CD4-positive, alpha-beta T cell (primary cell): Measurements from ENCODE around the gene CCDC120. TPM values are rescaled to one million over a fixed set of nuclear protein-coding genes. Genes with fewer than 3 reads are reported as not detected.

ENCODE experiments used
- ATAC-seq: fragments of 200-7000 bp; cut with Tn5 transposase; one replicate; pipeline ENCODE4 v1.10.0; 2022; ENCODE audit warnings: mild to moderate bottlenecking; ENCODE audit not compliant: poor library complexity
- CTCF ChIA-PET: fragments of 350-600 bp; sonication (Branson Sonifier 250); formaldehyde crosslinking; loops from one replicate; lab custom pipeline; 2021; ENCODE audit warnings: antibody characterized with exemption, inconsistent platforms; lab: Charles Lee
- POLR2A ChIA-PET: fragments of 350-600 bp; sonication (Branson Sonifier 250); formaldehyde crosslinking; loops from one replicate; lab custom pipeline; 2021; ENCODE audit warnings: antibody characterized with exemption, inconsistent platforms; lab: Charles Lee
- DNase-seq, 14 experiments: peaks; one replicate each; pipeline ENCODE4 v3.0.0-alpha.2; 2013 to 2020; ENCODE audit warnings: mixed read lengths in 2 of 14
- H3K27ac ChIP-seq, 2 donors: one replicate each; pipeline versions ENCODE4 v1.5.1 to v1.7.0; 2013; ENCODE audit warnings: low read length in 2 of 2, low read depth in 1 of 2, mild to moderate bottlenecking in 1 of 2
- H3K27me3 ChIP-seq, 2 experiments: 1 replicate in 1 of 2; 2 replicates in 1 of 2; pipeline versions ENCODE4 v1.6.1 to v1.7.0; 2013; ENCODE audit warnings: low read length in 2 of 2, control low read depth in 1 of 2, mild to moderate bottlenecking in 1 of 2, moderate library complexity in 1 of 2; ENCODE audit not compliant: insufficient read depth in 2 of 2, control insufficient read depth in 1 of 2
- H3K36me3 ChIP-seq: one replicate; pipeline ENCODE4 v1.6.1; 2013; ENCODE audit warnings: low read length, control low read depth; ENCODE audit not compliant: insufficient read depth
- H3K4me1 ChIP-seq: one replicate; pipeline ENCODE4 v1.6.1; 2013; ENCODE audit warnings: low read length, control low read depth; ENCODE audit not compliant: insufficient read depth
- H3K4me3 ChIP-seq: one replicate; pipeline ENCODE4 v1.5.1; 2013; ENCODE audit warnings: mild to moderate bottlenecking, low read length, moderate library complexity
- H3K9me3 ChIP-seq, 2 experiments: 1 replicate in 1 of 2; 2 replicates in 1 of 2; pipeline versions ENCODE4 v1.6.1 to v1.7.0; 2013; ENCODE audit warnings: low read length in 2 of 2, mild to moderate bottlenecking in 2 of 2, control low read depth in 1 of 2, moderate library complexity in 1 of 2; ENCODE audit not compliant: control insufficient read depth in 1 of 2, insufficient read depth in 1 of 2
- H3K27ac Mint-ChIP-seq: one replicate; pipeline ENCODE4 v1.8.0; 2020; ENCODE audit warnings: mixed read lengths
- H3K27me3 Mint-ChIP-seq: one replicate; pipeline ENCODE4 v1.8.0; 2021; ENCODE audit warnings: mixed read lengths
- H3K36me3 Mint-ChIP-seq: one replicate; pipeline ENCODE4 v1.8.0; 2021; ENCODE audit warnings: low read depth, mixed read lengths
- H3K4me1 Mint-ChIP-seq: one replicate; pipeline ENCODE4 v1.8.0; 2021; ENCODE audit warnings: low read depth, mixed read lengths
- H3K4me3 Mint-ChIP-seq: one replicate; pipeline ENCODE4 v1.8.0; 2020; ENCODE audit warnings: mild to moderate bottlenecking, mixed read lengths
- H3K9me3 Mint-ChIP-seq: one replicate; pipeline ENCODE4 v1.8.0; 2020; ENCODE audit warnings: mixed read lengths
- CTCF ChIP-seq: fragments of 200-600 bp; IDR thresholded peaks from one replicate; pipeline ENCODE4 v1.8.0; 2022; ENCODE audit warnings: antibody characterized with exemption, mild to moderate bottlenecking
- intact Hi-C, 2 experiments: fragments of 100-400 bp; cut with DNase I in 1 of 2; cut with micrococcal nuclease in 1 of 2; formaldehyde crosslinking; loops; one replicate each; pipeline versions ENCODE4 v1.15.1 to v1.9.0; 2023 to 2025; cut with DNase I, micrococcal nuclease
- polyA plus RNA-seq, 2 donors: library from polyadenylated mRNA; unstranded; fragments of 120-200 nt; gene quantifications; one replicate each; pipeline ENCODE4 v1.2.1, GENCODE V29; 2013
- total RNA-seq, 174 experiments: library from RNA in 2 of 174; stranded (reverse) in 2 of 174; gene quantifications; one replicate each; pipeline ENCODE4 v1.2.3 and lab custom pipeline; 2021 to 2026

Gene CCDC120
- total RNA-seq: 10 to 100 TPM; 11.5 to 12.2 TPM
- polyA plus RNA-seq (2013, experiment 1 of 2): 5.3 TPM
- 6.1 TPM for polyA plus RNA-seq (2013, experiment 2 of 2)
- 2.0 to 16.8 (median 5.4) reads per million in 172 experiments for total RNA-seq (lab: John Stamatoyannopoulos, UW)

GRCh38 chrX:49058794-49059193 is at the start of gene CCDC120:
Gene CCDC120, plus strand, starts transcription at chrX:49058999. Its CDS starts 3,043 bp downstream, at chrX:49062042.
- intact Hi-C loops: no loop called here
- ATAC-seq (no peak), DNase-seq (no peak)
- no peaks in the 10 kb centered on the region for H3K9me3 Mint-ChIP-seq
- H3K27ac ChIP-seq: no peak within 1 kb of the TSS
- H3K4me1 Mint-ChIP-seq: peaks cover 21% of the 10 kb centered on the region
- H3K27me3 Mint-ChIP-seq: no peaks in the 10 kb centered on the region
- no peak within 1 kb of the TSS for H3K27ac Mint-ChIP-seq
- H3K36me3 Mint-ChIP-seq: no peaks in the 10 kb centered on the region
- no peak for TF ChIP-seq CTCF
- CTCF ChIA-PET: no interaction called here
- POLR2A ChIA-PET: no interaction called here
- H3K4me3 Mint-ChIP-seq: no peak within 1 kb of the TSS
- H3K4me1 ChIP-seq: peaks cover 13% of the 10 kb centered on the region
- no peaks in the 10 kb centered on the region for H3K27me3 ChIP-seq
- no peak within 1 kb of the TSS for H3K4me3 ChIP-seq
- peaks cover 2% of the 10 kb centered on the region for H3K36me3 ChIP-seq
- no peaks in the 10 kb centered on the region for H3K9me3 ChIP-seq

- DNase-seq: no peak
- no peak for TF ChIP-seq CTCF
- intact Hi-C loops: no loop called here
- ATAC-seq: no peak
- Histone ChIP-seq H3K27me3 (no peaks in the 10 kb centered on the region), H3K9me3 (no peaks in the 10 kb centered on the region), H3K27ac (no peak overlapping the region), H3K4me1 (no peaks in the 10 kb centered on the region), H3K4me3 (no peak overlapping the region), H3K36me3 (no peaks in the 10 kb centered on the region)
- H3K27me3 Mint-ChIP-seq: no peaks in the 10 kb centered on the region
- H3K9me3 Mint-ChIP-seq: no peaks in the 10 kb centered on the region
- no peaks in the 10 kb centered on the region for H3K36me3 Mint-ChIP-seq
- no peak overlapping the region for H3K27ac Mint-ChIP-seq
- ChIA-PET CTCF (no interaction called here), POLR2A (no interaction called here)
- no peak overlapping the region for H3K4me3 Mint-ChIP-seq
- H3K4me1 Mint-ChIP-seq: no peaks in the 10 kb centered on the region
Measured at GRCh38 chrX:49019050-49019449, 39.7 kb upstream of the CCDC120 start.

- H3K27me3 ChIP-seq: no peaks in the 10 kb centered on the region
- H3K36me3 ChIP-seq: no peaks in the 10 kb centered on the region
- intact Hi-C loops: no loop called here
- Mint-ChIP-seq H3K4me3 (no peak overlapping the region), H3K4me1 (no peaks in the 10 kb centered on the region), H3K27me3 (no peaks in the 10 kb centered on the region), H3K9me3 (no peaks in the 10 kb centered on the region), H3K27ac (no peak overlapping the region), H3K36me3 (no peaks in the 10 kb centered on the region)
- H3K4me3 ChIP-seq: no peak overlapping the region
- ATAC-seq: no peak
- ChIA-PET CTCF (no interaction called here), POLR2A (no interaction called here)
- H3K4me1 ChIP-seq: no peaks in the 10 kb centered on the region
- no peak for TF ChIP-seq CTCF
- H3K27ac ChIP-seq: no peak overlapping the region
- no peak for DNase-seq
- no peaks in the 10 kb centered on the region for H3K9me3 ChIP-seq
Measured at GRCh38 chrX:49019599-49020249, 39.1 kb upstream of the CCDC120 start.
